ENCODE results near the gene POGZ.

POGZ gene

GRCh38 chr1:151459331-151460046, at the start of gene POGZ:
Gene POGZ, minus strand, starts transcription at chr1:151459494. Its CDS starts 17,290 bp downstream, at chr1:151442204.
- peak; percentile 97 to 98 for DNase-seq

- no peak for DNase-seq
Measured at GRCh38 chr1:151508833-151509232, 49.5 kb upstream of the POGZ start.

- DNase-seq, result no peak
Measured at GRCh38 chr1:151504759-151505158, 45.5 kb upstream of the POGZ start.

- DNase-seq, result no peak
Measured at GRCh38 chr1:151504252-151504651, 45.0 kb upstream of the POGZ start.

GRCh38 chr1:151502859-151503780, 43.8 kb upstream of the POGZ start:
- DNase-seq, result no peak

- no peak for DNase-seq
Measured at GRCh38 chr1:151502035-151502700, 42.9 kb upstream of the POGZ start.

- DNase-seq, result no peak
Measured at GRCh38 chr1:151501474-151501873, 42.2 kb upstream of the POGZ start.

GRCh38 chr1:151499930-151500329, 40.6 kb upstream of the POGZ start:
- DNase-seq, result no peak

- no peak for DNase-seq
Measured at GRCh38 chr1:151499365-151499764, 40.1 kb upstream of the POGZ start.

- no peak for DNase-seq
Measured at GRCh38 chr1:151495316-151495715, 36.0 kb upstream of the POGZ start.

- DNase-seq, result peak in 1 of 2 experiments; percentile 28
Measured at GRCh38 chr1:151494741-151495281, 35.5 kb upstream of the POGZ start.

- DNase-seq, result no peak
Measured at GRCh38 chr1:151493042-151493441, 33.7 kb upstream of the POGZ start.

GRCh38 chr1:151492120-151492519, 32.8 kb upstream of the POGZ start:
- no peak for DNase-seq

GRCh38 chr1:151491641-151492040, 32.3 kb upstream of the POGZ start:
- no peak for DNase-seq

- no peak for DNase-seq
Measured at GRCh38 chr1:151486557-151486956, 27.3 kb upstream of the POGZ start.

GRCh38 chr1:151485685-151486255, 26.5 kb upstream of the POGZ start:
- no peak for DNase-seq

- DNase-seq, result no peak
Measured at GRCh38 chr1:151482017-151482416, 22.7 kb upstream of the POGZ start.

- no peak for DNase-seq
Measured at GRCh38 chr1:151479462-151479861, 20.2 kb upstream of the POGZ start.

GRCh38 chr1:151478923-151479322, 19.6 kb upstream of the POGZ start:
- DNase-seq, result no peak

- DNase-seq, result no peak
Measured at GRCh38 chr1:151478140-151478812, 19.0 kb upstream of the POGZ start.

- no peak for DNase-seq
Measured at GRCh38 chr1:151477066-151477465, 17.8 kb upstream of the POGZ start.

- DNase-seq, result no peak
Measured at GRCh38 chr1:151476083-151476482, 16.8 kb upstream of the POGZ start.
